SU-DHL-6 (cell line): Measurements from ENCODE around the gene ANK3.

Experiments
- H2AFZ ChIP-seq: fragments of 200-600 bp; sonication (generic); 2 replicates; pipeline ENCODE4 v1.6.1; 2014; ENCODE audit warnings: low read depth, mild to moderate bottlenecking, moderate library complexity, mixed read lengths, antibody characterized with exemption, low read length; ENCODE audit not compliant: severe bottlenecking
- H3F3A ChIP-seq: fragments of 200-600 bp; shearing (Covaris generic); 2 replicates; pipeline ENCODE4 v1.6.0; 2016; ENCODE audit warnings: antibody characterized with exemption, mild to moderate bottlenecking; ENCODE audit not compliant: insufficient read depth
- H3K27ac ChIP-seq: fragments of 200-600 bp; sonication (generic); 2 replicates; pipeline ENCODE4 v1.5.1; 2016; ENCODE audit warnings: low read depth, mild to moderate bottlenecking, low read length, moderate library complexity, mixed read lengths
- H3K27me3 ChIP-seq: fragments of 200-600 bp; sonication (generic), shearing (Covaris generic); 2 replicates; pipeline ENCODE4 v1.6.0; 2014; ENCODE audit warnings: mild to moderate bottlenecking, low read length
- H3K36me3 ChIP-seq: fragments of 200-600 bp; sonication (generic); 2 replicates; pipeline ENCODE4 v1.6.1; 2014; ENCODE audit warnings: mild to moderate bottlenecking, low read length, mixed read lengths
- H3K4me2 ChIP-seq: fragments of 300-600, 200-600 bp; shearing (Covaris generic), sonication (generic); 2 replicates; pipeline ENCODE4 v1.6.0; 2014; ENCODE audit warnings: low read length, low read depth, mild to moderate bottlenecking; ENCODE audit not compliant: poor library complexity, severe bottlenecking
- H3K4me3 ChIP-seq: fragments of 200-600 bp; sonication (generic); 2 replicates; pipeline ENCODE4 v1.5.1; 2014; ENCODE audit warnings: antibody characterized with exemption, low read length, mild to moderate bottlenecking, mixed read lengths; ENCODE audit not compliant: insufficient read depth, poor library complexity, severe bottlenecking
- H3K79me2 ChIP-seq: fragments of 200-600 bp; sonication (generic); 2 replicates; pipeline ENCODE4 v1.6.1; 2014; ENCODE audit warnings: mild to moderate bottlenecking, low read length, moderate library complexity; ENCODE audit not compliant: insufficient read depth
- H3K9ac ChIP-seq: fragments of 200-600 bp; sonication (generic); 2 replicates; pipeline ENCODE4 v1.7.0; 2014; ENCODE audit warnings: mild to moderate bottlenecking, low read length
- H3K9me2 ChIP-seq: fragments of 200-600 bp; sonication (generic); replicated peaks from 2 replicates; pipeline ENCODE4 v1.6.1; 2014; ENCODE audit warnings: low read length; ENCODE audit not compliant: insufficient read depth
- H3K9me3 ChIP-seq: fragments of 200-600 bp; sonication (generic); 2 replicates; pipeline ENCODE4 v1.6.1; 2014; ENCODE audit warnings: low read length, mixed read lengths; ENCODE audit not compliant: insufficient read depth
- H4K20me1 ChIP-seq: fragments of 200-600 bp; sonication (generic); 2 replicates; pipeline ENCODE4 v1.6.1; 2014; ENCODE audit warnings: low read depth, mild to moderate bottlenecking, antibody characterized with exemption, low read length, moderate library complexity, mixed read lengths
- CTCF ChIP-seq: fragments of 200-600 bp; sonication (generic); IDR thresholded peaks from one replicate; pipeline ENCODE4 v1.5.1; 2017; ENCODE audit warnings: antibody characterized with exemption, mild to moderate bottlenecking, low read length, moderate library complexity; ENCODE audit not compliant: insufficient read depth, poor library complexity, severe bottlenecking
- EZH2phosphoT487 ChIP-seq: fragments of 200-600 bp; sonication (generic), shearing (Covaris generic); conservative IDR thresholded peaks from 2 replicates; pipeline ENCODE4 v1.6.1; 2018; ENCODE audit warnings: mild to moderate bottlenecking, antibody characterized with exemption, low read length, moderate library complexity, mixed read lengths

ANK3 gene

GRCh38 chr10:60425392-60426110 is 35.9 kb upstream of the ANK3 start:
- H3F3A ChIP-seq = no peaks in the 10 kb centered on the region
- H3K36me3 ChIP-seq = no peaks in the 10 kb centered on the region
- no peaks in the 10 kb centered on the region for H4K20me1 ChIP-seq
- H3K9me3 ChIP-seq = no peaks in the 10 kb centered on the region
- no peaks in the 10 kb centered on the region for H3K9me2 ChIP-seq
- H3K79me2 ChIP-seq = no peaks in the 10 kb centered on the region
- no peaks in the 10 kb centered on the region for H3K27me3 ChIP-seq
- no peak overlapping the region for H3K27ac ChIP-seq
- H3K4me3 ChIP-seq = no peak overlapping the region
- no peak overlapping the region for H3K4me2 ChIP-seq
- H2AFZ ChIP-seq = no peak overlapping the region
- H3K9ac ChIP-seq = no peak overlapping the region
- TF ChIP-seq CTCF = no peak
- no peak for TF ChIP-seq EZH2phosphoT487

GRCh38 chr10:60424971-60425370 is 35.3 kb upstream of the ANK3 start:
- TF ChIP-seq CTCF (no peak), EZH2phosphoT487 (no peak)
- no peaks in the 10 kb centered on the region for H3K36me3 ChIP-seq
- no peaks in the 10 kb centered on the region for H3K9me2 ChIP-seq
- H3K27me3 ChIP-seq = no peaks in the 10 kb centered on the region
- H3K4me2 ChIP-seq = no peak overlapping the region
- no peaks in the 10 kb centered on the region for H3K9me3 ChIP-seq
- H2AFZ ChIP-seq = no peak overlapping the region
- H3F3A ChIP-seq = no peaks in the 10 kb centered on the region
- no peak overlapping the region for H3K4me3 ChIP-seq
- H3K9ac ChIP-seq = no peak overlapping the region
- no peaks in the 10 kb centered on the region for H4K20me1 ChIP-seq
- no peaks in the 10 kb centered on the region for H3K79me2 ChIP-seq
- H3K27ac ChIP-seq = no peak overlapping the region

GRCh38 chr10:60423920-60424319 is 34.2 kb upstream of the ANK3 start:
- Histone ChIP-seq H2AFZ (no peak overlapping the region), H3K4me3 (no peak overlapping the region), H3K27me3 (no peaks in the 10 kb centered on the region), H4K20me1 (no peaks in the 10 kb centered on the region), H3K9me3 (no peaks in the 10 kb centered on the region), H3K79me2 (no peaks in the 10 kb centered on the region), H3K9ac (no peak overlapping the region), H3K9me2 (no peaks in the 10 kb centered on the region), H3K36me3 (no peaks in the 10 kb centered on the region), H3K27ac (no peak overlapping the region), H3F3A (no peaks in the 10 kb centered on the region), H3K4me2 (no peak overlapping the region)
- no peak for TF ChIP-seq CTCF
- no peak for TF ChIP-seq EZH2phosphoT487
